IPS DF 19.7 (cell line): ENCODE results near the gene PRPSAP2.
"Not testable (repeated sequence)": the region's sequence is repeated elsewhere in the genome, so short reads cannot be mapped to it uniquely, and the experiment has no call there.

ENCODE experiments used
- DNase-seq: peaks from one replicate; pipeline ENCODE4 v3.0.0-alpha.2; 2013; ENCODE audit warnings: low read depth, low spot score

Gene PRPSAP2

DNA sequence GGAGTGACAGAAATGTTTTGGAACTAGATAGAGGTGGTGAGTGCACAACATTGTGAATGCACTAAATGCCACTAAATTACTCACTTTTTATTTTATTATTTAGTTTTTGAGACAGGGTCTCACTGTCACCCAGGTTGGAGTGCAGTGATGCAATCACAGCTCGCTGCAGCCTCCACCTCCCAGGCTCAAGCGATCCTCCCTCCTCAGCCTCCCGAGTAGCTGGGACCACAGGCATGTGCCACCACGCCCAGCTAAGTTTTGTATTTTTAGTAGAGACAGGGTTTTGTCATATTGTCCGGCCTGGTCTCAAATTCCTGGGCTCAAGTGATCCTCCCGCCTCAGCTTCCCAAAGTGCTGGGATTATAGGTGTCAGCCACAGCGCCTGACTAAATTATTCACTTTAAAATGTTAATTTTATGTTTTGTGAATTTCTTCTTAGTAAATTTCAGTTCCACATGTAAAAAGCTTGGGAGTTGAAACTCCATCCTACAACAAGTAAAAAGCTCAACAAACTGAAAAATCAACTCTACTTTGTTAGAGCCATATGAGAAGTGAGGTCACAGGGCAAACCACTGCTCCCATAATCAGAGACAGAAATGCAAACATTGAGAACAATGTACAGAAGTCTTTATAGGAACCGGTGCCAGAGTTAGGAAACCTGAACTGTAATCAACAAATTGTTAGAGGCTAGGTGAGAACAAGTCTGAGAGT lies 80.2 kb downstream of the PRPSAP2 start:
- DNase-seq: no peak

DNA sequence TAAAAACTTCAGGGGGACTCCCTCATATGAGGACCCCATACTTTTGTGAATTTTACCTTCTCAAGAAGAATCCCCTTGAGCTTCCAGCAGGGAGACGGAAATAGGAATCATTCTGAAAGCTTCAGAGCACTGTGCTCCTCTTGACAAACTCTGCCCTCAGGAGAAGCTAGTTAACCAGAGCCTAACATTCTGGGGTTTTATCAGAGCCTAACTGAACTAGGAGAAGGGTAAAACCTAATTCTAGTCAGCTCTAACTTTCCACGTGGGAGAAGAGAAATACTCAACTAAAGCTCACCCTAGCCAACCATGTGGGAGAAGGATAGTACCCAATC lies 80.7 kb downstream of the PRPSAP2 start:
- DNase-seq: no peak

DNA sequence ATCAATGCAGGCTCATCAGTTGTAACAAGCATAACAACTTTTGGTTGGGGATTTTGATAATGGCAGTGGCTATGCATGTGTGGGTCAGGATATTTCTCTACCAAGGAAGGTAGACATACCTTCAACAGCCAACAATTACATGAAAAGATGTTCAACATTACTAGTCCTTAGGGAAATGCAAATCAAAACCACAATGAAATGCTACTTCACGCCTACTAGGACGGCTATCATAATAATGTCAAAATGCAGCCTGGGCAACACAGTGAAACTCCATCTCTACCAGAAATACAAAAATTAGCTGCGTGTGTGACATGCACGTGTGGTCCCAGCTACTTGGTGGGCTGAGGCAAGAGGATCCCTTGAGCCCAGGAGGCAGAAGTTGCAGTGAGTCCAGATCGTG lies 86.7 kb downstream of the PRPSAP2 start:
- no peak for DNase-seq

DNA sequence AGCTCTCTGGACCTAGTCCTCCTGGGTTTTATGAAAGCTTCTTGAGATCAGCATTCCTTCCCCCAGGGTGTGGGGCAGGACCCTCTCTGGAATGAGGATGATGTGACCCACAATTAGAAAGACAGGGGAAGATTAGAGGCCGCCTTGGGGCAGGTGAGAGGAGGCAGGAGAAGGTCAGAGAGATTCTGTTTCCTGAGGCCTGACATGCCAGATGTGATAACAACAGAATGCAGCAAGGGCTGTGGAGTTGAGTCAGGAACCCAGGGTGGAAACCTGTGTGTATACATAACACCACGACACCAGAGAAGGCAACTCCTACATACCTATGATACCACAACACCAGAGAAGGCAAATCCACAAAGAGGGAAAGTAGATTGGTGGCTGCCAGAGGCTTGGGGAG lies 88.6 kb downstream of the PRPSAP2 start:
- DNase-seq: no peak

DNA sequence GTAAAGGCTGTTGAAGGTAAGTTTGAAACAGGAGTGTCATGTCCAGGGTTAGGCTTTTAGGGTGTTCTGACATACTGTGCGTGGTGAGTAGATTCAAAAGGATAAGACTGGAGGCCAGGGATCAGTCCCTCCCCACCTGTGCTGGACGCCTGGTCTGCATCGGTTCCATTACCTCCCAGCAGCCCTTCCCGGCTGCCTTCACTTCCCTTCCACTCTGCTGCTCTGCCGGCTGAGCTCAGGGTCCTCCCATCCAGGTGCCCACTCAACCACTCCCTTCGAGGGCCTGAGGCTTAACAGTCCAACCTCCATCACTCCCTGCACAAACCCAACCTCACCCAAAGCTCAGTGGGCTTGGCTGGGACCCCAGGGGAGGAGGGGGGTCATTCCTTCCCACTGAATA lies 89.9 kb downstream of the PRPSAP2 start:
- no peak for DNase-seq

DNA sequence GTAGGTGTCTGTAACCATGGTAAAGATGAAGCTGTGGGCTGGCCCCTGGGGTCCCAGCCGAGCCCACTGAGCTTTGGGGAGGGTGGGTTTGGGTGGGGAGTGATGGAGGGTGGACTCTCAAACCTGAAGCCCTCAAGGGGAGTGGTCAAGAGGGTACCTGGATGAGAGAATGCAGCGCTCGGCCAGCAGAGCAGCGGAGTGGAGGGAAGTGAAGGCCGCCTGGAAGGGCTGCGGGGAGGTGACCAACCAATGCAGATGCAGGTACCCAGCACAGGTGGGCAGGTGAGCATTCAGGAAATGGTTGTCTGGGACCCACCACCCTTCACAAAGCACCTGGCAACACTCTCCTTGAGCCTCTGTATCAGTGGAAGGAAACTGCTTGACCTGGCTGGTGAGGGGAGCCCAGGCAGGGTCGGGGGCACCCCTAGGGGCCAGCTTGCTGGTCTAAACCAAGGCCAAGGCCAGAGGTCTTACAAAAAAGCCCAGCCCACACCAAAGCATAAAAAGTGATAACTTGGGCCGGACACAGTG lies 90.6 kb downstream of the PRPSAP2 start:
- no peak for DNase-seq

DNA sequence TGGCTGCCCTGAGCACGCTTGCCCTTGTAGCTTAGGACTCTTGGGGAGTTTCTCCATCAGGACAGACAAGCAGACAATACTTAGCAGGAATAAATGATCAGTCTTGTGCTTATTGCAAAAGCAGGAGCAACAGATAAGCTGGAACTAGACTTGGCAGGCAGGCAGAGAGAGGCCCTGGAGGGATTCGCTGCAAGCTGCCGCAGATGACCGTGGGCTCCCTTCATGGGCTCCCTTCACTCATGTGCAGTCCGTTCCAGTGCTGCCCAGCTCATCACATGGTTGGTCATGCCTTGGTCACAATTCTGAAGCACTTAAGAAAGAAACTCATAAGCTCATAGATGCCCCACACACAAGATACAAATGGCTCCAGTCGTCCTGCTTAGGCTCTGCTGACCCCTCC lies 91.6 kb downstream of the PRPSAP2 start:
- DNase-seq: no peak

DNA sequence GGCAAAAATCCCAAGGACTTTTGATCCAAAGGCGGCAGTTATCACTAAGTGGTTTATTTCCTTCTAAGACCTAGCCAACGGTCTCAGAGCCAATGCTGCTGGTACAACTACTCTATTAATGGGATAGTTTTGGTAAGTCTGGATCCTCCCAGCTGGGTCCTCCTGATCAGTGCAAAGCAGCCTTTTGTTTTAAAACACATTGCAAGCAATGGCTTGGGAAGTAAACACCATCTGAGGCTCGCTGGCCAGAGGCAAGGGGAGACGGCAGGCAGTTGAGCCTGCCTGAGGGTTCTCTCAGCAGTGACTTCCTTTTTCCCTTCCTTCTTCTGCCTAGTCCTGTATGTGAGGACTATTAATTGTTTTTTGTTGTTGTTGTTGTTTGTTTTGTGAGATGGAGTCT lies 92.4 kb downstream of the PRPSAP2 start:
- no peak for DNase-seq

DNA sequence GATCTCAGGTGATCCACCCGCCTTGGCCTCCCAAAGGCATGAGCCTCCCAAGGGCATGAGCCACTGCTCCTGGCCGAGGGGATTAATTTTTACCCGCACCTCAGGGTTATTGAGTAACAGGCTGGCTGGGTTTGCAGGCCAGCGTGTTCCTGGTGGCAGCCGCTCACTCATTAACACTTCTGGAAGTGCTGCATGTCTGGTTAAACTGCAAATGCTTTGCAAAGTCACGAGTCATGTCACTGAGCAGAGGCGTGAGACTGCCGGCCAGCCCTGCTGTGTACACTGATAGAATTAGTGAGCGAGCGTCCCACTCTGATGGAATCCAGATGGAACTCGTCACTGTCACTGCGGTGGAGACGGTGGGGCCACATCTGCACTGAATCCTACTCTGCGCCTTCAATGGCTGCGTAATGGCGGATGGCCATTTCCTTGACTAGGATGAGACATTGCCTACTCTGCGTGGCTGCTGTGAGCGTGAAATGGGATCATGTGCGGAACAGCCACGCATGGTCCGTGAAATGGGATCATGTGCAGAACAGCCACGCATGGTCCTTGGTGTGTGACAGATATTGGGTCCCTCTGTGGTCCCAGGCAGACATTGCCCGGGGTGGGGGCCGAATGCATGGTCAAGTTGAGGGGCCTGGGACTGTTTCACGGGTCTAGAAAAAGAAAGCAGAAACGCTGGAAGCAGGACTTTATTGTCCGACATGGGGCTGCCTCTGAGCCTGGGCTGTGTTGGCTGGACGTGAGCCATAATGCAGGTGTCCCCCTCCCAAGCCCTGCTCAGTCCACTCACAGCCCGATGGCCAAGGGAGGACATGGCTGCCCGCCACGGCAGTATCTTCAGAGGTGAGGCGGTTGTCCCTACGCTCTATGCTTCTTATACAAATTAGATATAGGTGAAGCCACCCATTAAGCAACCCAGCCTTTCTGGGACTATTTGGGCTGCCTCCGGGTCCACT lies 93.3 kb downstream of the PRPSAP2 start:
- DNase-seq: no peak

DNA sequence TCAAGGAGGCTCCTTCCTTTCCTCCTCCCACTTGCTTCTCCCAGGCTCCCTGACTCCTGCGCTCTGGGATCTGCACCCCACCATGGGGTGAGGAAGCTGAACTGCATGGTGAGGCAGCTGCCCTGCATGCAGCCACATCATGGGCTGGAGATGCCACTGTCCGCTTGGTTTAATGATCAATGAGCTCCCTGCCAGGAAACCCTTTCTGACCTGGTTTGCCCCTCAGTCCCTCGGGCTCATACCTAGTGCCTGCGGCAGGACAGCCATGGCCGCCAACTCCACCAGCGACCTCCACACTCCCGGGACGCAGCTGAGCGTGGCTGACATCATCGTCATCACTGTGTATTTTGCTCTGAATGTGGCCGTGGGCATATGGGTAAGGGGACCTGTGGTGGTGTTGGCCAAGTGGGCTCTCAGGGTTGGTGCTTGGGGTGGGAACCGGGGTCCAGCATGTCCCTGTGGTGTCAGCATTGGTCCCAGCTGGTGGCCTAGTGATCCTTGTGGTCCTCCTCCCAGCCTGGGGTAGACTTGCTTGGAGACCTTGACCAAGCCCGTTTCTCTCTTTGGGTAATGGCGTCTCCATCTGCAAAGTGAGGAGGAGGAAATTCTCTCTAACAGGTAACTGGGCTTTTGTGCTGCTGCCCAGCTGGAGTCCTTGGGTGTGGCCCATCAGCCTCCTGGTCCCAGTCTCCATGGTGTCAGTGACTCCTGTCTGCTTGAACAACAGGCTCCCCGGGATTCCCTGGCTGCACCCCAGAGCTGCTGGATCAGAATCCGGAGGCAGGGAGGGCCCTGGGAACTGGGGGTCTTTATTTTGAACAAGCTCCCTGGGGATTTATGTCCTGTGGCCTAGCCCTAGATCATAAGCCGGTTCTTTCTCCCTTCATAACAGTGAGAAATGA lies 94.3 kb downstream of the PRPSAP2 start, which contains the start of gene SLC5A10:
Gene SLC5A10, plus strand, starts transcription at position 225 of the 902 bp plus-strand sequence. Its CDS starts 41 bp downstream, at position 266.
- no peak for DNase-seq

DNA sequence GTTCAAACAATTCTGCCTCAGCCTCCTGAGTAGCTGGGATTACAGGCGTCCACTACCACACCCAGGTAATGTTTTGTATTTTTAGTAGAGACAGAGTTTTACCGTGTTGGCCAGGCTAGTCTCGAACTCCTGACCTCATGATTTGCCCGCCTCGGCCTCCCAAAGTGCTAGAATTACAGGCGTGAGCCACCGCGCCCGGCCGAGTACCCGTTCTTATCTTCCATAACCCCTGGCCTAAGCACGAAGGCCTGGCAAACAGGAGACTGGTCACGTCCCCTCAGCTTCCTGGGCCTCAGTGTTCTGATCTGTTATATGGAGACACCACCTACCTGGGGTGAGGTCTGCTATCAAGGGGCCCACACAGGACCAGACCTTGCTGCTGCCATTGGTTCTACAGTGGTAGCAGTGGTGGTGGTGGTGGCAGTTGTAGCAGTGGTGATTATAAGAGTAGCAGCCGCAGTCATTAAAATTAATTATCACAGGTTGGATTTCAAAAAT lies 95.3 kb downstream of the PRPSAP2 start:
- no peak for DNase-seq

DNA sequence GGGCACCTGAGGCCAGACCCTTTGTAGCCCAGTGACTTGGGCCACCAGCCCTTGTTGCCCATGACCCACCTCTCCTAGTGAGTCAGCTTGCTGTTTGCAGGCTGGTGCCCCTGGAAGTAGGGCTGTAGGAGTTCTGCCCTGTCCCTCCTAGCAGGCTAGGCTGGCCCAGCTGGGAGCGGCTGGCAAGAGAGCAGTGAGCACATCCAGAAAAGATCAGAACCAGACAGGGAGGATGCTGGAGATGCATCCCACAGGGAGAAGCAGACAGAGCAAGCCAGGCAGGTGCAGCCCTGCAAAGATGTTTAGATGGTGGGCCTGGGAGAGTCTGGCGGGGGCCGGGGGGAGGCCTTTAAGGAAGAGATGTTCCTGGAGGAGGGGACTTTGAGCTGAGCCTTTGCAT lies 96.4 kb downstream of the PRPSAP2 start:
- no peak for DNase-seq

DNA sequence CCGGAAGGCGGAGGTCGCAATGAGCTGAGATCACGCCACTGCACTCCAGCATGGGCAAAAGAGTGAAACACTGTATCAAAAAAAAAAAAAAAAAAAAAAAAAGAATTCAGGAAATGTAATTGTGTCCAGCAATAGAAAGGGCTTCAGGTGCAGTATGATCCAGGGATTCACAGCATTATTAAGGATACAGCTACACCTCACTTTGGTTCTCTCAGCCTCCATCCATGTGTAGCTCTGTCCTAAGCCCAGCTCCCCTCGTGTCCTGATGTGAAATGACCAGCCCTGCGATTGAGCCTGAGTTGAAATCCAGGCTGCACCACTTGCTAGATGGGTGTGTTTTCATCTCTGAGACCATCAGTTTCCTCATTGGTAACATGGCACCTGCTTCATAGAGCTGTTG lies 97.1 kb downstream of the PRPSAP2 start:
- DNase-seq: no peak

DNA sequence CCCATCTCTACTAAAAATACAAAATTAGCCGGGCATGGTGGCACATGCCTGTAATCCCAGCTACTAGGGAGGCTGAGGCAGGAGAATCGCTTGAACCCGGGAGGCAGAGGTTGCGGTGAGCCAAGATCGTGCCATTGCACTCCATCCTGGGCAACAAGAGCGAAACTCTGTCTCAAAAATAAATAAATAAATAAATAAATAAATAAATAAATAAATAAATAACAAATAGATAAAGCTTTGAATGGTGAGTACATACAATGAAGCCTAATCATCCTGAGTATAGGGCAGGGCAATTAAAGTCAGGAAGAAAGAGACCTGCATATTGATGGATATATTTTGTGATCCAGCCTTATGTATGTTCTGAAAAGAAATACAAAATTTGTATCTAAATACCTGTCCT lies 98.1 kb downstream of the PRPSAP2 start:
- not testable (repeated sequence) for DNase-seq

DNA sequence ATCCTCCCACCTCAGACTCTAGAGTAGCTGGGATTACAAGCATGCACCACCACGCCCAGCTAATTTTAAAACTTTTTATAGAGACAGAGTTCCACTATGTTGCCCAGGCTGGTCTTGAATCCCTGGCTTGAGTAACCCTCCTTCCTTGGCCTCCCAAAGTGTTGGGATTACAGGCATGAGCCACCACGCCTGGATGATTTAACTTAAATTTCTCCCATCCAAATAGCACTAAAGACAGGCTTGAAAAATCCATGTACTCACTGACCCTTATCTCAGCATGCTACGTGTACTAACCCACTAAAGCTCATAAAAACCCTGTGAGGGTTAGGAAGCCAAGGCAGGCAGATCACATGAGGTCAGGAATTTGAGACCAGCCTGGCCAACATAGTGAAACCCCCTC lies 98.7 kb downstream of the PRPSAP2 start:
- DNase-seq: no peak

DNA sequence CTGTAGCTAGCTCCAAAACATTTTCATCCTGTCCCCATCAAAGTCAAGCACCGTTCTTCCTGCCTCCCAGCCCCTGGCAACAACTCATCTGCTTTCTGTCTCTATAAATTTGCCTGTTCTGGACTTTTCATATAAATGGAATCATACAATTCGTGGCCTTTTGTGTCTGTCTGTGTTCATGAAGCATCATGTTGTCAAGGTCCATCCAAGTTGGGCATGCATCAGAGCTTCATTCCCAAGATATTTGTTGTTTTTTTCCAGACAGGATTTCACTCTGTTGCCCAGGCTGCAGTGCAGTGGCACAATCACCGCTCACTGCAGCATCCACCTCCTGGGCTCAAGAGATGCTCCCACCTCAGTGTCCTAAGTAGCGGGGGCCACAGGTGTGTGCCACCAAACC lies 99.9 kb downstream of the PRPSAP2 start:
- no peak for DNase-seq

DNA sequence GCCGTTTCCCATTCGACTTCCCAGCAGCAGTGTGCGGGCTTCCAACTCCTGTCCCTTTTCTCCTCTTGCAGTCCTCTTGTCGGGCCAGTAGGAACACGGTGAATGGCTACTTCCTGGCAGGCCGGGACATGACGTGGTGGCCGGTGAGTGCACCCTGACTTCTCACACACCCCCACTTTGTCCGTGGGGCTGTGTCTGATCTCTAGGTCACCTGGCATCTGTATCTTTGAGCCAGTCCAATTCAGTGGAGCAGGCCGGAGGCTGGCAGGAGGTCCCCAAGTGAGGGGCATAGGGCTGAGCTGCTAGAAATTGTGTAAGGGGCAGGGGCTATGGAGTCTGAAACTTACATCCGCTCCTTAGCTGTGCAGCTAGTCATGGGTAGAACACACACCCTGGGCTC lies 100.7 kb downstream of the PRPSAP2 start:
- no peak for DNase-seq

DNA sequence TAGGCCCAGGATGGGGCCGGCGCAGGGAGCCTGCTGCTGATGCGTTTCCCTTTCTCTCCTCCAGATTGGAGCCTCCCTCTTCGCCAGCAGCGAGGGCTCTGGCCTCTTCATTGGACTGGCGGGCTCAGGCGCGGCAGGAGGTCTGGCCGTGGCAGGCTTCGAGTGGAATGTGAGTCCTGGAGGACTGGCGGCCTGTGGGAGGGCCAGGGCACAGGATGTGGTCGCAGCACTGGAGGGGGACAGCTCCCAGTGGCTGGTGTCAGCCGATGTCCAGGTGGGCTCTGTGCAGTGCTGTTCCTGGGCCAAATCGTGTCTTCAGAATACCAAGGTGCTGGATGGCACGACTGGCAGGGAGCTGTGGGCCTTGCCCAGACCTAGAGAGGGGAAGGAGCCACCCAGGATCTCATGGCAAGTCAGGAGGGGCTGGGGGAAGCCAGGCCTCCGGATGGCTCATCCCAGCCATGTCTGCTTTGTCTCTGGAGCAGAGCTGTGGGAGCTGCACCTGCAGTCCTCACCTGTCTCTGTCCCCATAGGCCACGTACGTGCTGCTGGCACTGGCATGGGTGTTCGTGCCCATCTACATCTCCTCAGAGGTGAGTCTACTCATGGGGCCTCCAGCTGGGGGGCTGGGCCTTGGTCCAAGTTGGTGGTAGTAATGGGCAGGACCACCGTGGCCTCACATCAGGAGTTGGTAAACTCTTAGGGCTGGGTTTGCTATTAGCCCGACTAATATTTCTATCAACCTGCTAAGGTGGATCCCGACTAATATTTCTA lies 101.3 kb downstream of the PRPSAP2 start:
- DNase-seq: no peak

DNA sequence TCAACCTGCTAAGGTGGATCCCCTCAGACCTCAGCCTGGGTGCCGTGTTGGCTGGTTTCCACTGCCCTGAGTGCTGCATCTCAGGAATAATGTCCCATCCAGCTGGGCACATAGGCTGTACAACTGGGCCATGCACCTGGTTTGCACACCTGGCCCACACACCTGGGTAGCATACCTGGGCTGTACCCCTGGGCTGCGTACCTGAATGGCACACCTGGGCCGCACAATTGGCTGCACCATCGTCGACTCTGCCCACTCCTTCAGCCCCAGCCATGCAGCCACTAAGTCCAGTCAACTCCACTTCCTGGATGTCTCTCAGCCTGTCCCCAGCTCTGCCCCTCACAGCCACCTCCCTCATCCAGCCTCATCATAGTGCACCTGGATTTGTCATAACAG lies 101.9 kb downstream of the PRPSAP2 start:
- no peak for DNase-seq

DNA sequence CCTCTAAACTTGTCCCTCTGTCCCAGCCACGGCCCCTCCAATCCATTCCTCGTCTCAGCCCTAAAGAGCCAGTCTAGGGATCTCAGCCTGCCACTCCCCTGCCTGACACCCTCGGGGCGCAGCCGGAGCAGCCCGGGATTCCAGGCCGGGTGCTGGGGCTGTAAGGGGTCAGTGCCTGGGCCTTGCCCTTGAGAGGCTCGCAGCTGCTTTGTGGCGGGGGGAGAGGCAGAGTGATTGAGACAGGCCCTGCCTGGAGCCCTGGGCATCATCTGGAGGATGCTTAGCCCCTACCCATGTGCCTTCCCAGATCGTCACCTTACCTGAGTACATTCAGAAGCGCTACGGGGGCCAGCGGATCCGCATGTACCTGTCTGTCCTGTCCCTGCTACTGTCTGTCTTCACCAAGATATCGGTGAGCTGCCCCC lies 102.3 kb downstream of the PRPSAP2 start:
- no peak for DNase-seq
